IPS-NIHi11 (cell line): ENCODE measurements around the gene CNGB1.
"Not testable (repeated sequence)": the region's sequence is repeated elsewhere in the genome, so short reads cannot be mapped to it uniquely, and the experiment has no call there.

Source experiments
- DNase-seq: peaks from one replicate; pipeline ENCODE4 v3.0.0; 2012; ENCODE audit warnings: mixed read lengths, low spot score

Gene CNGB1

GRCh38 chr16:57970970-57971369, at the start of gene CNGB1:
CNGB1 (minus strand) TSS chr16:57971128; CDS start chr16:57967286, 3,842 bp downstream.
- DNase-seq = no peak

GRCh38 chr16:58019866-58020538, 49.1 kb upstream of the CNGB1 start:
- DNase-seq = no peak

GRCh38 chr16:58018803-58019202, 47.9 kb upstream of the CNGB1 start:
- no peak for DNase-seq

- no peak for DNase-seq
These were observed 46.0 kb upstream of the CNGB1 start for GRCh38 chr16:58016840-58017446.

GRCh38 chr16:58013201-58013956, 42.5 kb upstream of the CNGB1 start:
- no peak for DNase-seq

- no peak for DNase-seq
These were observed 41.6 kb upstream of the CNGB1 start for GRCh38 chr16:58012481-58012880.

- DNase-seq = no peak
These were observed 40.7 kb upstream of the CNGB1 start for GRCh38 chr16:58011652-58012051.

GRCh38 chr16:58010886-58011285, 40.0 kb upstream of the CNGB1 start:
- no peak for DNase-seq

GRCh38 chr16:58009856-58010416, 39.0 kb upstream of the CNGB1 start:
- DNase-seq = no peak

GRCh38 chr16:58004736-58005135, 33.8 kb upstream of the CNGB1 start:
- not testable (repeated sequence) for DNase-seq

- no peak for DNase-seq
These were observed 32.0 kb upstream of the CNGB1 start for GRCh38 chr16:58002936-58003335.

- no peak for DNase-seq
These were observed 31.5 kb upstream of the CNGB1 start for GRCh38 chr16:58002416-58002800.

GRCh38 chr16:58001781-58002415, 31.0 kb upstream of the CNGB1 start:
- no peak for DNase-seq

GRCh38 chr16:58000706-58001676, 30.1 kb upstream of the CNGB1 start, which contains the start of gene USB1:
USB1 (plus strand) TSS chr16:58001407; CDS start chr16:58001484, 77 bp downstream.
- peak; percentile 97 for DNase-seq

GRCh38 chr16:57999971-58000705, 29.2 kb upstream of the CNGB1 start, which contains the start of gene ZNF319:
ZNF319 (minus strand) TSS chr16:58000672; CDS start chr16:57998265, 2,407 bp downstream.
- peak; percentile 60 for DNase-seq

GRCh38 chr16:57999366-57999970, 28.5 kb upstream of the CNGB1 start:
- DNase-seq = no peak

GRCh38 chr16:57998992-57999365, 28.1 kb upstream of the CNGB1 start:
- DNase-seq = no peak

GRCh38 chr16:57998486-57998885, 27.6 kb upstream of the CNGB1 start:
- no peak for DNase-seq

- no peak for DNase-seq
These were observed 26.8 kb upstream of the CNGB1 start for GRCh38 chr16:57997528-57998265.
